GM12864 (cell line): ENCODE measurements around the gene IER2.

Source experiments
- DNase-seq: peaks from one replicate; pipeline ENCODE4 v3.0.0-alpha.2; 2011; ENCODE audit warnings: low read depth
- H3K4me3 ChIP-seq: 2 replicates; pipeline ENCODE4 v1.5.1; 2011; ENCODE audit warnings: mild to moderate bottlenecking, low read depth, low read length, control low read depth
- TF ChIP-seq, protein P1 (sequence below): IDR thresholded peaks from 2 replicates; pipeline ENCODE4 v1.5.1; 2011; ENCODE audit warnings: low read depth, mild to moderate bottlenecking, moderate library complexity, low read length, control low read depth, inconsistent platforms; ENCODE audit errors: missing control alignments

Gene IER2

DNA sequence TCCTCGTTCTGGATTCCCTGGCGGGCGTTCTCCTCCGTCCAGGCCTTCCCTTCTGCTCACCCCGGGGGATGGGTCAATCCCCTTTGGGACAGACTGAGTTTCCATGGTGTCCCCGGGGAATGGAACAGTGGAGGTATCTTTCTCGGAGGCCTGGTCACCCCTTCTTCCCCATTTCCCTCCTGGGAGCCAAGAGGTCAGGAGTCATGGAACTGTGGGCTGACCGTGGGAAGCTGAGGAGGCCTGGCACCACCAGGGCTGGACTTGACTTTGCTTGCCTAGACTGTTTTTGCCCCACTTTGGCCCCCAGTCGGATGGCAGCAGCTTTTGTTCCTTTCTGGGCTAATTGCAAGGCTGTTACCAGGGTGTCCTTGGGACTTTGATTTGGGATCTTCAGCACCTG is 30.2 kb upstream of the IER2 start:
- H3K4me3 ChIP-seq = no peak overlapping the region; the same call in 1 of the 2 replicates
- DNase-seq = no peak
- TF ChIP-seq, protein P1, sequence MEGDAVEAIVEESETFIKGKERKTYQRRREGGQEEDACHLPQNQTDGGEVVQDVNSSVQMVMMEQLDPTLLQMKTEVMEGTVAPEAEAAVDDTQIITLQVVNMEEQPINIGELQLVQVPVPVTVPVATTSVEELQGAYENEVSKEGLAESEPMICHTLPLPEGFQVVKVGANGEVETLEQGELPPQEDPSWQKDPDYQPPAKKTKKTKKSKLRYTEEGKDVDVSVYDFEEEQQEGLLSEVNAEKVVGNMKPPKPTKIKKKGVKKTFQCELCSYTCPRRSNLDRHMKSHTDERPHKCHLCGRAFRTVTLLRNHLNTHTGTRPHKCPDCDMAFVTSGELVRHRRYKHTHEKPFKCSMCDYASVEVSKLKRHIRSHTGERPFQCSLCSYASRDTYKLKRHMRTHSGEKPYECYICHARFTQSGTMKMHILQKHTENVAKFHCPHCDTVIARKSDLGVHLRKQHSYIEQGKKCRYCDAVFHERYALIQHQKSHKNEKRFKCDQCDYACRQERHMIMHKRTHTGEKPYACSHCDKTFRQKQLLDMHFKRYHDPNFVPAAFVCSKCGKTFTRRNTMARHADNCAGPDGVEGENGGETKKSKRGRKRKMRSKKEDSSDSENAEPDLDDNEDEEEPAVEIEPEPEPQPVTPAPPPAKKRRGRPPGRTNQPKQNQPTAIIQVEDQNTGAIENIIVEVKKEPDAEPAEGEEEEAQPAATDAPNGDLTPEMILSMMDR = no peak

DNA sequence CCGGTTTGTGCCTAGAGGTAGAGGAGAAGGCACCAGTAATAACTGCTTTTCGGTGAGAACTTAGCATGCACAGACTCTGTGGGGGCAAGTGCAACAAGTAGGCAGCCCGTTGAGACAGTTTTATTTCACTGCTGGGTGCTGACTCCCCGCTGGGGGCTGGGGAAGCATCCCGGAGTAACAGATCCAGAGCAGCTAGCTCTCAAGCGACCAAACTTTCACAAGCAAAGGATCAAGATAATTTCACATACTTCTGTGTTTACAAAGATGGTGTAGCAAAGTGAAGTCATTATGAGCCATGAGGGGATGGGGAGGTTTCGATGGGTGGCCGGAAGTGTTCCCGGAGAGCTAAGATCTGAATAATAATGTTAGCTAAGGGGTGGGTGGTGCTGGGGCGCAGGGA is 29.4 kb upstream of the IER2 start:
- H3K4me3 ChIP-seq = no peak overlapping the region
- DNase-seq = no peak
- TF ChIP-seq, protein P1 = no peak

DNA sequence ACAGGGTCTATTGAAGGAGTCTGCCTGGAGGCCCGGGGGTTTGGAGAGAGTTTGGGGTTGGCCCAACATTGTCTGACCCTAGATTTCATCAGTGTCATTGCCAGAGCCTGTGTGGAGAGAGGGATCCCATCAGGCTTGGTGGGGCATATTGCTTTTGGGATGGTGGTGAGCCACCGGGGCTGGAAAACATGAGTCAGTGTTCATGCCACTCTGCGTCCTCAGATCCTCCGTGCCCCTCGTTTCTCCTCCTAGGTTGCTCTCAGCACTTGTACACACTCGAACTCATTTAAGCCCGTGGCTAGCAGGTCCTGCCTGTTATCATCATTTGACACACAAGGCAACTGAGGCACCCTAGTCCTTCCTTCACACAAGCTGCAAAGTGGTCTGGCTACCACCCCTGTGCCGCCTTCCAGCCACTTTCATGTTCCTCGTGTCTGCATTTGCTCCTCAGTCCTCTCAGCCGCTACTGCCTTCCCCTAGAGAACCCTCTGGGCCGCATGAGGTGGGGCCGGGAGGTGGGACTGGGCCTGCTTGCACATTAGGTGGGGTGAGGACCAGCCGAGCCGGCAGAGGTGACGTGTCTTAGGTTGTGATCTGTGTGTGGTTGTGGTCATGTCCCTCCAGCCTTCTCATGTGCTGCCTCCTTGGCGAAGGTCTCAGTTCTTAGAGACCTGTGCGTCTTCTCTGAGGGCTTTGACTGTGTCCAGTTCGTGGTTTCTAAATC is 28.5 kb upstream of the IER2 start:
- TF ChIP-seq, protein P1 = no peak
- DNase-seq = no peak
- no peak overlapping the region for H3K4me3 ChIP-seq

DNA sequence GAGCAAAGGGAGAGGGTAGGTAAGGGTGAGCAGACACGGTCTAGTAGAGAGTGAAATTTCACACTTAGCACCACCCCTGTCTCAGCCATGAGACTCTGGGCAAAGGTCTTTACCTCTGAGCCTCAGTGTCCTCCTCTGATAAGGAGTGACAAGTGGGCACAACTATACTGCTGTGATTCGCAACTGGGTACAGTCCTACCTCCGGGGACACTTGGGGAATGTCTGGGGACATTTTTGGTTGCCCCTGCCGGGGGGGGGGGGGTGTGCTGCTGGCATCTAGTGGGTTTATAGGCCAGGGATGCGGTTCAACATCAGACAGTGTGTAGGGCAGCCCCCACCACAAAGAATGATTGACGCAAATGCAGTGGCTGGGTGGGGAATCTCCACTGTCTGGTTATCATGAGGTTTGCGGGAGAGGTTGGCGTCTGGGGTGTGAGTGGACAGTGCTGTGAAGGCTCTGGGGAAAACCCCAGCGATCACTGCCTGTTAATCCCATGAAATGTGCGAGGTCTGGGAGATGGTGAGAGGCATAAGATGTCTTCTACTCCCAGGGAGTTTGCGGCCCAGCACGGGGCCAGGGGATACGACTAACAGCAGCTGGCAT is 27.8 kb upstream of the IER2 start:
- H3K4me3 ChIP-seq = no peak overlapping the region
- DNase-seq = no peak
- TF ChIP-seq, protein P1 = no peak

DNA sequence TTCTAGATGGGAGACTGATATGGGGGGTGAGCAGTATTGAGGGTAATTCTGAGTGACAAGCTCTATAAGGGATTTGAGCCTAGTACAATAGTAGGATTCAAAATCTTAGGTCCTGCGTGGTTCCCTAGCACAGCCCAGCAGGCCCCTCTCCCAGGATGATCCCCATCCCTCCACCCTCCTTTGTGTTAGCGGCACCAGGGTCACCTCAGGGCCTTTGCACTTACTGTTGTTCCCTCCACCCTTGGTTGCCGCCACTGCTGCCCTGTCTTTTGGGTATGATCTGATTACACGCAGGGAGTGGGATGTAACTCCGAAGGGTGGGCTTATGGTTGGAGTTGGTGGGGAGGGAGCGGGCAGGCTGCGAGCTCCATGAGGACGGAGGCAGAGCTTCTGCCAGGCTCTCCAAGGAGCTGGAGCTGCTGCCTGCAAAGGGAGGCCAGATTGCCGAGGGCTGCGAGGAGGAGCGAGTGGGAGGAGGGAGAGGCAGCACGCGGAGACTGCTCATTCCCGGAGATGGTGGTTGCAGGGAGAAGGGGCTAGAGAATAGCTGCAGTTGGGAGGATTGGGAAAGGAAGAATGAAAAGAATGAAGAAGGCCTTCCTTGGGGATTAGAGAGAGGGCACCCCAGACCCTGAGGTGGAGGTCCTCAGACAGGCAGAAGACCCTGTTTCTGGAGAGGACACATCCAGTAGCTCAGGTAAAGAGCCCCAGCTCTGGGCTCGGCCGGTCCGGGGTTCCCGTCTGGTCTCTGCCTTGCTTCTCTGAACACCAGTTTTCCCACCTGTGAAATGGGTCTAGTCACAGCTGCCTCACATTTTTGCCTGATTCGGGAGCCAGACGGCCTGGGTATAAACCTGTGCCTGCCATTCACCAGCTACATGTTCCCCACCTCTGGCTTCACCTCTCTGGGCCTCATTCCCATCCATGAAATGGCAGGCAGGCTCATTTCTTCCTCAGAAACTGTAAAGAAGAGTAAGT is 26.9 kb upstream of the IER2 start:
- DNase-seq = no peak
- TF ChIP-seq, protein P1 = no peak
- no peak overlapping the region for H3K4me3 ChIP-seq

DNA sequence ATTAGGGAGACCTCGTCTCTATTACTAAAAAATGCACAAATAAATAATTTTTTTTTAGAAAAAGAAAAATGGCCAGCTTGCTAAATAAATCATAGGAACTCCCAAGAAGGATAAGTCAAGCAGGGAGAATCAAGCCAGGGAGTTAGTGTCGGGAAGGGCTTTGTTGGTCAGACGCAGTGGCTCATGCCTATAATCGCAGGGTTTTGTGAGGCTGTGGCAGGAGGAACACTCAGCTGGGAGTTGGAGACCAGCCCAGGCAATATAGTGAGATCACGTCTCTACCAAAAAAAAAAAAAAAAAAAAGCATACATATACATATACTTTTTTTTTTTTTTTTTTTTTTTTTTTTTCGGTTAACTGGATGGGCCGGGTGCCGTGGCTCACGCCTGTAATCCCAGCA is 23.2 kb upstream of the IER2 start:
- TF ChIP-seq, protein P1 = no peak
- no peak overlapping the region for H3K4me3 ChIP-seq
- no peak for DNase-seq
